HEK293 (cell line): ENCODE data around the gene NPAT.

ENCODE experiments used
- CTCF ChIA-PET: fragments of 350-600 bp; formaldehyde crosslinking; extraction: SDS; loops from one replicate; lab custom pipeline; 2021; ENCODE audit warnings: antibody characterized with exemption; lab: Yijun Ruan, JAX
- POLR2A ChIA-PET: fragments of 300-600 bp; formaldehyde crosslinking; extraction: SDS; loops from one replicate; lab custom pipeline; 2020; ENCODE audit warnings: antibody characterized with exemption, inconsistent platforms; lab: Yijun Ruan, JAX
- H3K27ac ChIP-seq: fragments of 200-500 bp; sonication (Bioruptor generic); 2 replicates; pipeline ENCODE4 v1.5.1; 2014; ENCODE audit warnings: low read depth, low read length, control low read depth, inconsistent platforms; ENCODE audit errors: extremely low read depth
- H3K36me3 ChIP-seq, 2 experiments: fragments of 200-500 bp in 1 of 2; sonication (Bioruptor generic) in 1 of 2; 1 replicate in 1 of 2; 2 replicates in 1 of 2; pipeline ENCODE4 v1.5.1; 2014 to 2017; ENCODE audit warnings: inconsistent platforms in 2 of 2, low read length in 2 of 2; ENCODE audit not compliant: control insufficient read depth in 2 of 2, insufficient read depth in 1 of 2
- H3K4me1 ChIP-seq: fragments of 200-500 bp; sonication (Bioruptor generic); 2 replicates; pipeline ENCODE4 v1.5.1; 2014; ENCODE audit warnings: mild to moderate bottlenecking, low read length, inconsistent platforms; ENCODE audit not compliant: control insufficient read depth, insufficient read depth
- H3K4me3 ChIP-seq: 2 replicates; pipeline ENCODE4 v1.5.1; 2011; ENCODE audit warnings: low read depth, mild to moderate bottlenecking, control low read depth, low read length, moderate library complexity
- H3K9me3 ChIP-seq: fragments of 200-500 bp; sonication (Bioruptor generic); 2 replicates; pipeline ENCODE4 v1.5.1; 2014; ENCODE audit warnings: low read depth, low read length, inconsistent platforms; ENCODE audit not compliant: control insufficient read depth, insufficient read depth
- HIC1 ChIP-seq: fragments of 450-650 bp; formaldehyde crosslinking; IDR thresholded peaks from 2 replicates; pipeline ENCODE4 v1.5.1; 2016; ENCODE audit warnings: missing biosample characterization, missing genetic modification characterization
- KLF1 ChIP-seq: fragments of 450-650 bp; formaldehyde crosslinking; IDR thresholded peaks from 2 replicates; pipeline ENCODE4 v1.5.1; 2016; ENCODE audit warnings: missing biosample characterization, missing genetic modification characterization
- KLF8 ChIP-seq: fragments of 450-650 bp; formaldehyde crosslinking; IDR thresholded peaks from 2 replicates; pipeline ENCODE4 v1.5.1; 2016; ENCODE audit warnings: missing biosample characterization, missing genetic modification characterization
- PRDM1 ChIP-seq: fragments of 450-650 bp; formaldehyde crosslinking; IDR thresholded peaks from 2 replicates; pipeline ENCODE4; 2016; ENCODE audit warnings: missing biosample characterization, missing genetic modification characterization
- SCRT1 ChIP-seq: fragments of 450-650 bp; formaldehyde crosslinking; IDR thresholded peaks from 2 replicates; pipeline ENCODE4 v1.5.1; 2016; ENCODE audit warnings: missing biosample characterization, missing genetic modification characterization, borderline replicate concordance
- ZBTB7A ChIP-seq: fragments of 450-650 bp; formaldehyde crosslinking; IDR thresholded peaks from 2 replicates; pipeline ENCODE4 v1.5.1; 2016; ENCODE audit warnings: low read depth, missing biosample characterization, missing genetic modification characterization
- ZFP69B ChIP-seq: fragments of 450-650 bp; formaldehyde crosslinking; IDR thresholded peaks from 2 replicates; pipeline ENCODE4 v1.5.1; 2016; ENCODE audit warnings: missing biosample characterization, missing genetic modification characterization
- ZNF146 ChIP-seq: fragments of 450-650 bp; formaldehyde crosslinking; IDR thresholded peaks from 2 replicates; pipeline ENCODE4 v1.5.1; 2016; ENCODE audit warnings: missing biosample characterization, missing genetic modification characterization
- ZNF2 ChIP-seq: fragments of 450-650 bp; formaldehyde crosslinking; IDR thresholded peaks from 2 replicates; pipeline ENCODE4 v1.5.1; 2016; ENCODE audit warnings: missing biosample characterization, missing genetic modification characterization
- ZNF239 ChIP-seq: fragments of 450-650 bp; formaldehyde crosslinking; IDR thresholded peaks from 2 replicates; pipeline ENCODE4 v1.5.1; 2016; ENCODE audit warnings: missing biosample characterization, missing genetic modification characterization
- ZNF274 ChIP-seq, 2 experiments: fragments of 200-500 bp in 1 of 2; fragments of 450-650 bp in 1 of 2; sonication (Bioruptor generic) in 1 of 2; formaldehyde crosslinking in 1 of 2; IDR thresholded peaks; 2 replicates each; pipeline versions ENCODE4 v1.5.1 to v1.6.1; 2014 to 2016; ENCODE audit warnings: borderline replicate concordance in 1 of 2, inconsistent platforms in 1 of 2, low read length in 1 of 2, missing biosample characterization in 1 of 2, missing genetic modification characterization in 1 of 2
- ZNF423 ChIP-seq: fragments of 450-650 bp; formaldehyde crosslinking; IDR thresholded peaks from 2 replicates; pipeline ENCODE4 v1.5.1; 2016; ENCODE audit warnings: missing biosample characterization, missing genetic modification characterization
- ZNF426 ChIP-seq: fragments of 450-650 bp; formaldehyde crosslinking; IDR thresholded peaks from 2 replicates; pipeline ENCODE4 v1.5.1; 2017; ENCODE audit warnings: missing biosample characterization, missing genetic modification characterization, mild to moderate bottlenecking, inconsistent platforms, moderate library complexity
- ZNF510 ChIP-seq: fragments of 450-650 bp; formaldehyde crosslinking; IDR thresholded peaks from 2 replicates; pipeline ENCODE4 v1.5.1; 2018; ENCODE audit warnings: mild to moderate bottlenecking, missing genetic modification characterization, missing biosample characterization; ENCODE audit not compliant: insufficient replicate concordance
- ZNF558 ChIP-seq: fragments of 450-650 bp; formaldehyde crosslinking; IDR thresholded peaks from 2 replicates; pipeline ENCODE4 v1.5.1; 2016; ENCODE audit warnings: missing biosample characterization, missing genetic modification characterization
- ZNF660 ChIP-seq: fragments of 450-650 bp; IDR thresholded peaks from 2 replicates; pipeline ENCODE4 v1.5.1; 2018; ENCODE audit warnings: missing biosample characterization, mild to moderate bottlenecking, missing genetic modification characterization
- ZNF76 ChIP-seq: fragments of 450-650 bp; formaldehyde crosslinking; IDR thresholded peaks from 2 replicates; pipeline ENCODE4; 2016; ENCODE audit warnings: low read depth, missing biosample characterization, missing genetic modification characterization, borderline replicate concordance
- TF ChIP-seq, protein P1 (sequence below): fragments of 450-650 bp; formaldehyde crosslinking; IDR thresholded peaks from 2 replicates; pipeline ENCODE4 v1.5.1; 2017; ENCODE audit warnings: missing biosample characterization, missing genetic modification characterization
- TF ChIP-seq, protein P2 (sequence below): fragments of 450-650 bp; formaldehyde crosslinking; IDR thresholded peaks from 2 replicates; pipeline ENCODE4 v1.5.1; 2016; ENCODE audit warnings: missing biosample characterization, missing genetic modification characterization
- TF ChIP-seq, protein P3 (sequence below): fragments of 450-650 bp; formaldehyde crosslinking; IDR thresholded peaks from 2 replicates; pipeline ENCODE4 v1.5.1; 2016; ENCODE audit warnings: missing biosample characterization, missing genetic modification characterization
- TF ChIP-seq, protein P4 (sequence below): fragments of 450-650 bp; formaldehyde crosslinking; IDR thresholded peaks from 2 replicates; pipeline ENCODE4 v1.5.1; 2016; ENCODE audit warnings: missing biosample characterization, missing genetic modification characterization
- TF ChIP-seq, protein P5 (sequence below): sonication (generic); formaldehyde crosslinking; IDR thresholded peaks from 2 replicates; pipeline ENCODE4 v1.8.1; 2022; ENCODE audit warnings: mild to moderate bottlenecking, moderate library complexity, missing genetic modification reagents

The NPAT gene

GRCh38 chr11:108253176-108253575, 30.7 kb upstream of the NPAT start:
- no peaks in the 10 kb centered on the region for H3K9me3 ChIP-seq
- POLR2A ChIA-PET, result no interaction called here
- TF ChIP-seq, protein P1, sequence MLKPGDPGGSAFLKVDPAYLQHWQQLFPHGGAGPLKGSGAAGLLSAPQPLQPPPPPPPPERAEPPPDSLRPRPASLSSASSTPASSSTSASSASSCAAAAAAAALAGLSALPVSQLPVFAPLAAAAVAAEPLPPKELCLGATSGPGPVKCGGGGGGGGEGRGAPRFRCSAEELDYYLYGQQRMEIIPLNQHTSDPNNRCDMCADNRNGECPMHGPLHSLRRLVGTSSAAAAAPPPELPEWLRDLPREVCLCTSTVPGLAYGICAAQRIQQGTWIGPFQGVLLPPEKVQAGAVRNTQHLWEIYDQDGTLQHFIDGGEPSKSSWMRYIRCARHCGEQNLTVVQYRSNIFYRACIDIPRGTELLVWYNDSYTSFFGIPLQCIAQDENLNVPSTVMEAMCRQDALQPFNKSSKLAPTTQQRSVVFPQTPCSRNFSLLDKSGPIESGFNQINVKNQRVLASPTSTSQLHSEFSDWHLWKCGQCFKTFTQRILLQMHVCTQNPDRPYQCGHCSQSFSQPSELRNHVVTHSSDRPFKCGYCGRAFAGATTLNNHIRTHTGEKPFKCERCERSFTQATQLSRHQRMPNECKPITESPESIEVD (tag by site-specific recombination), result no peak
- no peak for TF ChIP-seq KLF1
- TF ChIP-seq ZBTB7A, result no peak
- TF ChIP-seq, protein P2, sequence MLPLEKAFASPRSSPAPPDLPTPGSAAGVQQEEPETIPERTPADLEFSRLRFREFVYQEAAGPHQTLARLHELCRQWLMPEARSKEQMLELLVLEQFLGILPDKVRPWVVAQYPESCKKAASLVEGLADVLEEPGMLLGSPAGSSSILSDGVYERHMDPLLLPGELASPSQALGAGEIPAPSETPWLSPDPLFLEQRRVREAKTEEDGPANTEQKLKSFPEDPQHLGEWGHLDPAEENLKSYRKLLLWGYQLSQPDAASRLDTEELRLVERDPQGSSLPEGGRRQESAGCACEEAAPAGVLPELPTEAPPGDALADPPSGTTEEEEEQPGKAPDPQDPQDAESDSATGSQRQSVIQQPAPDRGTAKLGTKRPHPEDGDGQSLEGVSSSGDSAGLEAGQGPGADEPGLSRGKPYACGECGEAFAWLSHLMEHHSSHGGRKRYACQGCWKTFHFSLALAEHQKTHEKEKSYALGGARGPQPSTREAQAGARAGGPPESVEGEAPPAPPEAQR (tag by site-specific recombination), result no peak
- TF ChIP-seq KLF8, result no peak
- no peak for TF ChIP-seq ZNF558 (tag by site-specific recombination)
- TF ChIP-seq ZNF423, result no peak
- peaks cover 13 to 85% of the 10 kb centered on the region in 2 experiments for H3K36me3 ChIP-seq
- no peak overlapping the region for H3K27ac ChIP-seq
- H3K4me3 ChIP-seq, result no peak overlapping the region
- CTCF ChIA-PET, result interaction anchor here (0.7 kb wide), 1 partner anchor 230 kb away, joined by 4 read pairs; no protein-coding TSS in a partner anchor
- H3K4me1 ChIP-seq, result no peaks in the 10 kb centered on the region

GRCh38 chr11:108246885-108247284, 24.4 kb upstream of the NPAT start:
- CTCF ChIA-PET, result no interaction called here
- peaks cover 5 to 72% of the 10 kb centered on the region in 2 experiments; a peak in 2 of 3 replicates for H3K36me3 ChIP-seq
- H3K27ac ChIP-seq, result no peak overlapping the region
- no peaks in the 10 kb centered on the region for H3K9me3 ChIP-seq
- TF ChIP-seq, protein P3, sequence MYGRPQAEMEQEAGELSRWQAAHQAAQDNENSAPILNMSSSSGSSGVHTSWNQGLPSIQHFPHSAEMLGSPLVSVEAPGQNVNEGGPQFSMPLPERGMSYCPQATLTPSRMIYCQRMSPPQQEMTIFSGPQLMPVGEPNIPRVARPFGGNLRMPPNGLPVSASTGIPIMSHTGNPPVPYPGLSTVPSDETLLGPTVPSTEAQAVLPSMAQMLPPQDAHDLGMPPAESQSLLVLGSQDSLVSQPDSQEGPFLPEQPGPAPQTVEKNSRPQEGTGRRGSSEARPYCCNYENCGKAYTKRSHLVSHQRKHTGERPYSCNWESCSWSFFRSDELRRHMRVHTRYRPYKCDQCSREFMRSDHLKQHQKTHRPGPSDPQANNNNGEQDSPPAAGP, result no peak
- TF ChIP-seq, protein P4, sequence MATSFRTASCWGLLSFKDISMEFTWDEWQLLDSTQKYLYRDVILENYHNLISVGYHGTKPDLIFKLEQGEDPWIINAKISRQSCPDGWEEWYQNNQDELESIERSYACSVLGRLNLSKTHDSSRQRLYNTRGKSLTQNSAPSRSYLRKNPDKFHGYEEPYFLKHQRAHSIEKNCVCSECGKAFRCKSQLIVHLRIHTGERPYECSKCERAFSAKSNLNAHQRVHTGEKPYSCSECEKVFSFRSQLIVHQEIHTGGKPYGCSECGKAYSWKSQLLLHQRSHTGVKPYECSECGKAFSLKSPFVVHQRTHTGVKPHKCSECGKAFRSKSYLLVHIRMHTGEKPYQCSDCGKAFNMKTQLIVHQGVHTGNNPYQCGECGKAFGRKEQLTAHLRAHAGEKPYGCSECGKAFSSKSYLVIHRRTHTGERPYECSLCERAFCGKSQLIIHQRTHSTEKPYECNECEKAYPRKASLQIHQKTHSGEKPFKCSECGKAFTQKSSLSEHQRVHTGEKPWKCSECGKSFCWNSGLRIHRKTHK (tag by site-specific recombination), result no peak
- TF ChIP-seq HIC1 (tag by site-specific recombination) (no peak), PRDM1 (tag by site-specific recombination) (no peak), ZNF146 (tag by site-specific recombination) (no peak), SCRT1 (no peak), ZNF239 (tag by site-specific recombination) (no peak), ZNF274 (IDR thresholded peaks at IDR 0.05; ENCODE audit: low read length) (no peak), ZNF274 (tag by site-specific recombination; IDR thresholded peaks at IDR 0.05; ENCODE audit: borderline replicate concordance) (no peak), ZNF2 (tag by site-specific recombination) (no peak), ZNF76 (no peak), ZNF426 (no peak), ZNF510 (tag by site-specific recombination) (no peak), ZFP69B (tag by site-specific recombination) (no peak), ZNF660 (tag by site-specific recombination) (no peak)
- TF ChIP-seq, protein P5, sequence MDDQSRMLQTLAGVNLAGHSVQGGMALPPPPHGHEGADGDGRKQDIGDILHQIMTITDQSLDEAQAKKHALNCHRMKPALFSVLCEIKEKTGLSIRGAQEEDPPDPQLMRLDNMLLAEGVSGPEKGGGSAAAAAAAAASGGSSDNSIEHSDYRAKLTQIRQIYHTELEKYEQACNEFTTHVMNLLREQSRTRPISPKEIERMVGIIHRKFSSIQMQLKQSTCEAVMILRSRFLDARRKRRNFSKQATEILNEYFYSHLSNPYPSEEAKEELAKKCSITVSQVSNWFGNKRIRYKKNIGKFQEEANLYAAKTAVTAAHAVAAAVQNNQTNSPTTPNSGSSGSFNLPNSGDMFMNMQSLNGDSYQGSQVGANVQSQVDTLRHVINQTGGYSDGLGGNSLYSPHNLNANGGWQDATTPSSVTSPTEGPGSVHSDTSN (CRISPR knock-in tag), result no peak
- POLR2A ChIA-PET, result no interaction called here
- no peaks in the 10 kb centered on the region for H3K4me1 ChIP-seq
- H3K4me3 ChIP-seq, result no peak overlapping the region
